AML-193 (cell line): ENCODE measurements around the gene AK5.

Experiments
- DNase-seq, 2 experiments: peaks; one replicate each; lab custom pipeline; 2025; lab: John Stamatoyannopoulos, UW

AK5 gene, protein sequence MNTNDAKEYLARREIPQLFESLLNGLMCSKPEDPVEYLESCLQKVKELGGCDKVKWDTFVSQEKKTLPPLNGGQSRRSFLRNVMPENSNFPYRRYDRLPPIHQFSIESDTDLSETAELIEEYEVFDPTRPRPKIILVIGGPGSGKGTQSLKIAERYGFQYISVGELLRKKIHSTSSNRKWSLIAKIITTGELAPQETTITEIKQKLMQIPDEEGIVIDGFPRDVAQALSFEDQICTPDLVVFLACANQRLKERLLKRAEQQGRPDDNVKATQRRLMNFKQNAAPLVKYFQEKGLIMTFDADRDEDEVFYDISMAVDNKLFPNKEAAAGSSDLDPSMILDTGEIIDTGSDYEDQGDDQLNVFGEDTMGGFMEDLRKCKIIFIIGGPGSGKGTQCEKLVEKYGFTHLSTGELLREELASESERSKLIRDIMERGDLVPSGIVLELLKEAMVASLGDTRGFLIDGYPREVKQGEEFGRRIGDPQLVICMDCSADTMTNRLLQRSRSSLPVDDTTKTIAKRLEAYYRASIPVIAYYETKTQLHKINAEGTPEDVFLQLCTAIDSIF

GRCh38 chr1:77281491-77282186 is at the start of gene AK5:
Gene AK5 (plus strand): TSS chr1:77282019. CDS start chr1:77282314, 295 bp downstream.
- no peak for DNase-seq

GRCh38 chr1:77232829-77233228 is 49.0 kb upstream of the AK5 start:
- no peak for DNase-seq

GRCh38 chr1:77234096-77234495 is 47.7 kb upstream of the AK5 start:
- DNase-seq, result no peak

GRCh38 chr1:77234943-77235342 is 46.9 kb upstream of the AK5 start:
- DNase-seq, result no peak

DNA sequence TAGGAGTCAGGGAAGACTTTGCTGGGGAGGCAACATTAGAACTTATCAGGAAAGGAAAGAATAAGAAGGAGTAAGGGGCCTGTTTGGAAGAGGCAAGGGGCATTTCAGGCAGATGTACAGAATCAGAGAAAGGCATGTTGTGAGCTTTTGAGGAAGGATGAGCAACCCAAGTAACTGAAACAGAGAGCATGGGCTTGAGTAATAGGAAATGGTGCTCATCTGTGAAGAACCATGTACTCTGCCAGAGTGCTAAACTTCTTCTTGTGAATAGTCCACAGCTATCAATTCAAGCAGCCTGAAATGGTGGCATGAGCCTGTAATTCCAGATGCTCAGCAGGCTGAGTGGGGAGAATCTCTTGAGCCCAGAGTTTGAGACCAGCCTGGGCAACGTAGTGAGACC is 43.4 kb upstream of the AK5 start:
- DNase-seq, result peak; percentile 48 to 49

DNA sequence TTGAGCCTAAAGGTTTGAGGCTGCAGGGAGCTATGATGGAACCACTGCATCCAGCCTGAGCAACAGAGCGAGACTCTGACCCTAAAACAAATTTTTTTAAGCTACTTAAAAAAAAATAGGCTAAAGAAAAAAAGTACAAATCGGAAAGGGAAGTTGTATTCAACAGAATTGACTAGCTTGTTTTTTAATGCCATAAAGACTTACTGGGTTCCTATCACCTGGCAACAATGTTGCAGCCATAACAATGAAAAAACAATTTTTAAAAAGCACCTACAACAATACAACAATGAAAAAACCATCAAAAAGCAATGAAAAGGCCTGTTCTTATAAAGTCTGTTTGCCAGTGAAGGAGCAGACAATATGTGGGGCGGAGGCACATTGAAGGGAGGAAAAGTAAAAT is 42.5 kb upstream of the AK5 start:
- no peak for DNase-seq

GRCh38 chr1:77245830-77246229 is 36.0 kb upstream of the AK5 start:
- no peak for DNase-seq

- no peak for DNase-seq
Measured at GRCh38 chr1:77250126-77250525, 31.7 kb upstream of the AK5 start.

DNA sequence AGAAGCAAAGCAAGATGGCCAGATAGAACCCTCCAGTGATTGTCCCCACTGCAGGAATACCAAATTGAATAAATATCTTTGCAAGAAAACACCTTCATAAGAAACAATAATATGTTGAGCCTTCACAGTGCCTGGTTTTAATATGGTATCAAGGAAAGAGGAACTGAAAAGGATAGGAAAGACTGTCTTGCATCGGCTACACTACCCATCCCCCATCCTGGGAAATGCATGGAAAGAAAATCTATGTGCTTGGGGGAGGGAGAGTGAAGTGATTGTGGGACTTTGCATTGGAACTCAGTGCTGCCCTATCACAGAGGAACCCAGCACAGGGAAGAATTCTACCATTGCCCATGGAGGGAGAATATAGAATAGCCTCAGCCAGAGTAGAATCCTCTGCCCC is 28.6 kb upstream of the AK5 start:
- DNase-seq, result no peak

DNA sequence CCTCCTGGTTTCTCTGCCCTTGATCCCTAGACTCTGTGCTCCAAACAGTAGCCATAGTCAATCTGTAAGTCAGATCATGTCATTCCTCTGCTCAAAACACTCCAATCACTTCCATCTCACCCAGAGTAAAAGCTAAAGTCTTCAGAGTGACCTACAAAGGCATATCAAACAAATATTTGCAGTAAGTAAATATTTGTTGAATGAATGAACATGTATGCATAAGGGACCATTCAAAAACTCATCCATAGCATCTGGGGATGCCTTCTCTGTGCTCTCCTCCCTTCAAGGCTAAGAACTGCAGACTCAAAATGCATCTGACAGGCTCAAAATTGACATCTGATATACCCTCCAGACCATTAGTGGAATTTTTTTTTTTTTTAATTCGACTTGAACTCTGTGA is 18.1 kb upstream of the AK5 start:
- no peak for DNase-seq

- no peak for DNase-seq
Measured at GRCh38 chr1:77265180-77265579, 16.6 kb upstream of the AK5 start.

- no peak for DNase-seq
Measured at GRCh38 chr1:77267035-77267434, 14.8 kb upstream of the AK5 start.

DNA sequence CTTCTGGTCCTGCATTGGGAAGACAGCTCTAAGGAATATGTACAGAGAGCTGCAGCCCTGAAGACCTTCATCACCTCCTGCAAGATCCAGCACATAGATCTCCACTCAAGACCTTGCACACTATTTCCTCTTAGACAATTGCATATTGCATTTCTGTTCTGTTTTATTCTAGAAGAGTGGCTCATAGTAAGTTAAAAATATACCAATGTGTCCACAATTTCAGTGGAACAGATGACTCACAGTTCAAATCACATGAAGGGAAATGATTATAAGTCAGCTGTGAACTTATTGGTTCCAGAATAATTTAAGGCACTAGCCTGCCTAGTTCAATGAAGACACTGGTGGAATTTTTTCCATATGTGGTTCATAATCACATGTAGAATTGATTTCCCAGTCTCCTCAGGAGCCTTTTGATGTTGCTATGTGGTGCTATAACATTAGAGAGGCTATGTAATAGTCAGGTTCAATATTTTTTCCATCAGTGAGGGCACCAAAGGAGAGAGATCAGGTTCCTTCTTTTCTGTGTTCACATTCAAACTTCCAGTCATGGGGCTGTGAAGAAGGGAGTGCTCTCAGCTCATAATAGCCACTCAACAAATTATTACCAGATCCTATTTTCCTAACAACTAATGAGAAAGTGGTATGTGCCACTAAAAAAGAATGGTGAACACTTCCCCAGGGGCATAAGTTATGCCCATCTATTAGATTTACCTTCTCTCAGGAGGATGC is 9.8 kb upstream of the AK5 start:
- no peak for DNase-seq

- DNase-seq, result peak; percentile 6 to 35
Measured at GRCh38 chr1:77273891-77274290, 7.9 kb upstream of the AK5 start.

DNA sequence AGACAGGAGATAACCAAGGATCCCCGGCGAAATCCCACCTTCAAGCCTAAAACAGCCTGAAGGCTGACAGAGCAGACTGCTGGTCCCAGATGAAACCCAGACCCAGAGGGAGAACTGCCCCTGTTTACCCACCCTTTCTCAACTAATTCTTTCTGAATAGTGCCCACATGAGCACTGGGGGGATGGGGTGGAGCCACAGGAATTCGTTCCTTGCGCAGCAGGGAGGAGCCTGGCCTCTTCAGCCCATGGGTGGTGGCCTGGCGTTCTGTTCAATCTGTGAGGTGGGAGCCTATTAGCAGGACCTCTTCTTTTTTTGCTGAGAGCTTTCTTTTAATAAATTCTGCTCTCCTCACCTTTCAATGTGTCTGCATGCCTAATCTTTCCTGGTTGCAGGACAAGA is 6.6 kb upstream of the AK5 start:
- no peak for DNase-seq

DNA sequence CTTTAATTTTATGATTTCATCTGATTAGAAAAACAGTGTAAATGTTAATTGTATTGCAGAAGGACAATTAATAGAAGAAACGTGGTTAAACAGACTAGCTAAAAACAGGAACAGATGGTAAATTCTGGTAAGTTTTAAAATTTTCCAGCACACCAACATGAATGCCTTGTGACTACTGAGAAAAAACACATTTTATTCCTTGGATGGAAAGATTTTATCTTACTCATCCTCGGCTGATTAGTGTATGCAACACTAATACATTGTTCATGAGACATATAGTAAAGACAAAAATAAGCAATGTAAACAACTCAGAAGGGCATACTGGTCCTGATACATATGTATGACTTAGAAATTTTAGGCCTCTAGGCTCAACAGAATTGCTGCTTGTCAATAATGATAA is 4.9 kb upstream of the AK5 start:
- DNase-seq, result no peak

GRCh38 chr1:77279929-77280328 is 1.9 kb upstream of the AK5 start:
- DNase-seq, result peak; percentile 60 to 64

GRCh38 chr1:77280962-77281361 is 857 bp upstream of the AK5 start:
- no peak for DNase-seq

DNA sequence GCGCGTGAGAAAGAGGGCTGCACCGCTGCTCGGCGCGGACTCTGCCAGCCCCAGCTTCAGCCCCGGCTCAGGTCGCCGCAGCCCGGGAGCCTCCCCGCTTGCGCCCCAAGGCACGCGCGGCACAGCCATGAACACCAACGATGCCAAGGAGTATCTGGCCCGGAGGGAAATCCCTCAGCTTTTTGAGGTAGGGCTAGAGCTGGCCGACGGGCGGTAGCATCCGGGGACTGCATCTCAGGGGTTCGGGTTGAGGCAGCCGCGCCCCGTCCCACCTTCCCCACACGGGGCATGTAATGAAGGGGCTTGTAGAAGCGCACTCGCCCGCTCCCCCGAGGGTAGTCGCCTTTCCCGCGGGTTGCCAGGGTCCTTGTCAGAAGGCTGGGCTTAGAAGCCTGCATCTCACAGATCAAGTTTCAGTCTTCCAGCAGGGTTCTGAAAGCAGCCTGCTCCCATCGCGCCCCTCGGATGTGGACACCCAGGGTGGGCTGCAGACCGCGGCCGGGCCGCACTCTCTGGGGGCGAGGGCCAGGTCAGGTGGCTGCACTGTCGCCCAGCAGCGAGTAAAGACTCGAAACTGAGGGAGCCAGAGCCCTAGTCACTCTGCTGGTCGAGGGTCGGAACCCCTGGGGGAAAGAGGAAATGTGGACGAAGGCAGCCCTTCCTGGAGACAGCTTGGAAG is 507 bp downstream of the AK5 start:
- DNase-seq, result no peak

GRCh38 chr1:77282866-77283539 is 1.2 kb downstream of the AK5 start:
- DNase-seq, result no peak

GRCh38 chr1:77283701-77284425 is 2.0 kb downstream of the AK5 start:
- no peak for DNase-seq
